GM18858 (cell line): ENCODE measurements around the gene SNTB2.
A peak's percentile ranks its signal among the peaks of the same experiment; 100 is the strongest.
"Not testable (repeated sequence)": the region's sequence is repeated elsewhere in the genome, so short reads cannot be mapped to it uniquely, and the experiment has no call there.

ENCODE experiments used
- ATAC-seq: cut with Tn5 transposase; IDR thresholded peaks from one replicate; pipeline ENCODE4 v1.9.1; 2021; ENCODE audit not compliant: unreplicated experiment

Gene SNTB2

DNA sequence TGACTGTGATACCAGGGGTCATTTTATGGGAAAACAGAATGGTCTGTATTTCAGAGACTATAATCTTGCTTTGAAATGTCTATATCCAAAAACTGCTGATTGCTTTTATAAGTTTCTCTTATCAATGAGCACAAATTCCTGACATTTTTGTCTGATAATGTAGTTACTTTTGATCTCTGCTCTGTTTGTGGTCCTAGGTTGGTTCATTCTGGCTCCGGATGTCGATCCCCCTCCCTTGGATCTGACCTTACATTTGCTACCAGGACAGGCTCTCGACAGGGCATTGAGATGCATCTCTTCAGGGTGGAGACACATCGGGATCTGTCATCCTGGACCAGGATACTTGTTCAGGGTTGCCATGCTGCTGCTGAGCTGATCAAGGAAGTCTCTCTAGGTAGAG, 96.9 kb downstream of the SNTB2 start:
- ATAC-seq = no peak

DNA sequence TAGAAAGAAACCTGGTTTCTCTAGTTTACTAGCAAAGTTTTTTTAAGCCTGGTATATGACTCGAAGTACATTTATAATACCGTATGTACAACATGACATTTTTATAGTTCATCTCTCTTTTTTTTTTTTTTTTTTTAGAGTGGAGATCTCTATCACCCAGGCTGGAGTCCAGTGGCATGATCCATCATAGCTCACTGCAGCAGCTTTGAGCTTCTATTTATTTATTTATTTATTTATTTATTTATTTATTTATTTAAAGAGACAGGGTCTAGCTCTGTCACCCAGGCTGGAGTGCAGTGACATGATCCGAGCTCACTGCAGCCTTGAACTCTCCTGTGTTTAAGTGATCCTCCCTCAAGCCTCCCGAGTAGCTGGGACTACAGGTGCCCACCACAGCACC, 98.3 kb downstream of the SNTB2 start:
- no peak for ATAC-seq

DNA sequence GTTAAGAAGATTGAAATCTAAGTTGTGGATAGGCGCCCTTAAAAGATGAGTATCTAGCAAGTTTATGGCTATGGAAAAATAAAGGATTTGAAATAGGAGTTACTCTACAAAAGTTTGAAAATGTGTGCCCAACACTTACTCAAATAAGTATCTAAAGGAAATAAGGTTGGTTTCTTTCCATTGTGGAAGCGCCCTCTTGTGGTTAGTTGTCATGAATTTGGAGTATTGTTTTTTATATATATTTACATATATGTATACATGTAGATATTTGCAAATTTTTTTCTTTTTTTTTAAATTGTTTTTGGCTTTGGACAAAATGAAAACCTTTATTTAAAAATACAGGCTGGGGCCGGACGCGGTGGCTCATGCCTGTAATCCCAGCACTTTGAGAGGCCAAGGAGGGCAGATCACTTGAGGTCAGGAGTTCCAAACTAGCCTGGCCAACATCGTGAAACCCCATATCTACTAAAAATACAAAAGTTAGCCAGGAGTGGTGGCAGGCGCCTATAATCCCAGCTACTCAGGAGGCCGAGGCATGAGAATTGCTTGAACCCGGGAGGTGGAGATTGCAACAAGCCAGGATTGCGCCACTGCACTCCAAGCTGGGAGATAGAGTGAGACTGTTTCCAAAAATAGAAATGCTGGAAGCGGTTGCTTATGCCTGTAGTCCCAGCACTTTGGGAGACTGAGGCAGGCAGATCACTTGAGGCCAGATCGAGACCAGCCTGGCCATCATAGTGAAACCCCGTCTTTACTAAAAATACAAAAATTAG, 100.2 kb downstream of the SNTB2 start:
- ATAC-seq = no peak

DNA sequence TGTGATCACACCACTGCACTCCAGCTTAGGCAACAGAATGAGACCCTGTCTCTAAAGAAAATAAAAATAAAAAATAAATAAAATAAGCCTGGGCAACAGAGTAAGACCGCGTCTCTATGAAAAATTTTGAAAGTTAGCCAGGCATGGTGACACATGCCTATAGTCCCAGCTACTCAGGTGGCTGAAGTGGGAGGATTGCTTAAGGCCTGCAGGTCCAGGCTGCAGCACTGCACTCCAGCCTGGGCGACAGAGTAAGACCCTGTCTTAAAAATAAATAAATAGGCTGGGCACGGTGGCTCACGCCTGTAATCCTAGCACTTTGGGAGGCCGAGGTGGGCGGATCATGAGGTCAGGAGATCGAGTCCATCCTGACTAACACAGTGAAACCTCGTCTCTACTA, 104.7 kb downstream of the SNTB2 start:
- not testable (repeated sequence) for ATAC-seq

DNA sequence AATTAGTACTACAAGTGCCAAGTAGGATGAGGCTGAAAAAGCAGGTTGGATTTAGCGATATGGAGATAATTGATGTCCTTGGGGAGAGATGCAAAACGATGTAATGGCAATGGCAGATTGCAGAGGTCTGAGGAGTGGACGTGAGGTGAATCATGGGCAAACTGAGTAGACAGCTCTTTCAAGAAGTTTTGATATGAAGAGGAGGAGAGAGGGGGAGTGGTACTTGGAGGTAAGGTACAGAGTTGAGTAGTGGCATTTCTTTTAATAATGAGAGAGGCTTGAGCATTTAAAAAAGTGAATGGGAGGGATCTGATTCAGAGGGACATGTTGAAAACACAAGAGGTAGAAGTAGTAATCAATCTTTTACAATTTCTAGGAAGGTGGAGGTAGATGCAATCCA, 106.4 kb downstream of the SNTB2 start:
- no peak for ATAC-seq

DNA sequence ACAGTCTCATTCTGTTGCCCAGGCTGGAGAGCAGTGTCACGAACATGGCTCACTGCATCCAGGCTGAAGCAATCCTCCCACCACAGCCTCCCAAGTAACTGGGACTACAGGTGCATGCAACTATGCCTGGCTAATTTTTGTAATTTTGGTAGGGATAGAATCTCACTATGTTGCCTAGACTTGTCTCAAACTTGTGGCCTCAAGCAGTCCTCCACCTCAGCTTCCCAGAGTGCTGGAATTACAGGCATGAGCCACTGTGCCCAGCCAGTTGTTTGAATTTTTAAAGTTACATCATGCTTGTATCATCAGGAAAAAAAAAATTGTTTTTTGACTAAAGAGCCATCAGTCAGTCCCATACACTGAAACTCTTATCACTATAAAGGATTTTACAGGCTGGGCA, 107.1 kb downstream of the SNTB2 start:
- ATAC-seq = no peak

DNA sequence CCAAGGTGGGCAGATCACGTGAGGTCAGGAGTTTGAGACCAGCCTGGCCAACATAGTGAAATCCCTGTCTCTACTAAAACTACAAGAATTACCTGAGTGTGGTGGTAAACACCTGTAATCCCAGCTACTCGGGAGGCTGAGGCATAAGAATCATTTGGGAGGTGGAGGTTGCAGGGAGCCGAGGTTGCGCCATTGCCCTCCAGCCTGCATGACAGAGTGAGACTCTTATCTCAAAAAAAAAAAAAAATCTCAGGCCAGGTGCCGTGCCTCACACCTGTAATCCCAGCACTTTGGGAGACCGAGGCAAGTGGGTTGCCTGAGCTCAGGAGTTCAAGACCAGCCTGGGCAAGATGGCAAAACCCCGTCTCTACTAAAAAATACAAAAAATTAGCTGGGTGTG, 109.8 kb downstream of the SNTB2 start:
- ATAC-seq = not testable (repeated sequence)

DNA sequence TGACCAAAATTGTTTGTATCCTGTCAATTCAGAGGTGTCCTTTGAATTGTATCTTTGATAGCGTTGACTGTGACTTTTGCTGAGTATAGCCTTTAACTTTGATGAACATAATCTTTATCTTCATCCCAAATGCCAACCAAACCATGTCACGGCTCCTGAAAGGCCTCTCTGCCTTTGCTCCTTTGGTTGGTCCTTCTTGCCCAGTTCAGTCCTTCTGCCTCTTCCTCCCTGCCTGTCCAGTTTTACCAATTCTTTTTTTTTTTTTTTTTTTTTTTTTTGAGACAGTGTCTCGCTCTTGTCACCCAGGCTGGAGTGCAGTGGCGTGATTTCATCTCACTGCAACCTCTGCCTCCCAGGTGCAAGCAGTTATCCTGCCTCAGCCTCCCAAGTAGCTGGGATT, 111.3 kb downstream of the SNTB2 start:
- no peak for ATAC-seq

DNA sequence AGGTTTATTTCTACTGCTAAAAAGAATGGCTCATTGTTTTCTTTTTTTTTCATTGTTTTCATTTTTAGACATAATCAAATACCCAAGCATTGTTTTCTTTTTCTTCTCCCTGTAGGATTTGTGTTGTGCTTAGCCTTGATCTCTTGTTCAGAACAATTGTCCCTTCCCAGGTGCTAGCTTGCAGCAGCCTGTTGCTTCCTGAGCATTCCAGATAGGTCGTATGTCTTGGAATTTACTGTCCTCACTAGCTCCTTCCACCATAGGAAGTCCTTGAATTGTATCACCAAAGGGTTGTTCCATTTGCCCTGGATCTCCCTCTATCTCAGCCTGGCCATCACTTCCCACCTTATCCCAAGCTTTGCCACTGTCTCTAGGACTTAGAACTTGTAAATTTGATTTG, 114.2 kb downstream of the SNTB2 start:
- ATAC-seq = no peak

DNA sequence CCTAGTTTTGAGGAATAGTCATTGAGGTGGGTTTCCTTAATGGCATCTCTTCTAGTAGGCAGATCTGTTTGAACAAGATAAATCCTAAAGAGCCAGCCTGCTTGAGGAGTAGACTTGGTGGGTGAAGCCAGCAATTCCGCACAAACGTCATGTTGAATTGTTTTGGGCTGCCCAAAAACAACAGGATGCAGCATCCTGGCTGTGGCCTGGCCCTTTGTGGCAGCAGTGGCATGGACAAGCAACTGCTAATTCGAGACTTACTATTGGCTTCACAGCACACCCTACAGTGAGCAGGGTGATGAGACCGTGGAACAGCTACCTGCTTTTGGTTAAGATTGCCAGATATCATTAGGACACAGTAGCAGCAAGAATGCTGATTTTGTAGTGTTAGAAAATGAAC, 114.9 kb downstream of the SNTB2 start:
- no peak for ATAC-seq

DNA sequence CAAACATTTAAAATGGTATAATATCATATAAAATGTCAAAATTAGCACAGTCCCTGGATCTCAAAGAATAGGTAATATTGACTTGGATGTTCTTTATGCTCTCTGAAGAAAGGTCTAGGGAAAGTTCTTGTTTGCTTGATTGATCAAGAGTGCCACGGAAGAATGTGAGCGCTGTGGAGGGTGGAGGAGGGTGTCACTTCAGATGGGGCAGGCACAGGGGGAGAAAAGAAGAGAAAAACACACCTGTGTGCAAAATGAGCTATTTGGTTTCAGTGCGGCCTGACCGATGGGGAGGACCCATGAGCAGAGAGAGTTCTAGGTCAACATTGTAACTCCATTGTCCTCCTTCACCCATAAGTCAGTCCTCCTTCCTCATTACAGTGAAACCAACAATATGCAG, 115.3 kb downstream of the SNTB2 start:
- no peak for ATAC-seq

DNA sequence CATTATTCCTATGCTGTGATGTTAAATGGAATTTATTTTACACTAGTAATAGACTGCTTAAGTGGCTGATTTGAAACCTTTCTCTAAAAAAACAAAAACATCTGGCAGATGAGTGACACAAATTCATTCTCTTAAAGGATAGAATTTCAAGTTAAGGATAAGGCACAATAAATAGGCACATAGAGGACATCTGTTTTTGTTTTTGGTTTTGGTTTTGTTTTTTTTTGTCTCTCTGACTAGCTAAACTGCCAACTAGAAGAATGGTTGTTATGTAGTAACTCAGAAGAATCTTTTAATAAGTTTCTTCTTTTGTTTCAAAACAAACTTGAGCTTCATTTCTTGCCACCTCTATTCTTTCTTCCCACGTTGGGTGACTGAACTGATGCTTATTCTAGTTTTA, 119.1 kb downstream of the SNTB2 start:
- no peak for ATAC-seq

DNA sequence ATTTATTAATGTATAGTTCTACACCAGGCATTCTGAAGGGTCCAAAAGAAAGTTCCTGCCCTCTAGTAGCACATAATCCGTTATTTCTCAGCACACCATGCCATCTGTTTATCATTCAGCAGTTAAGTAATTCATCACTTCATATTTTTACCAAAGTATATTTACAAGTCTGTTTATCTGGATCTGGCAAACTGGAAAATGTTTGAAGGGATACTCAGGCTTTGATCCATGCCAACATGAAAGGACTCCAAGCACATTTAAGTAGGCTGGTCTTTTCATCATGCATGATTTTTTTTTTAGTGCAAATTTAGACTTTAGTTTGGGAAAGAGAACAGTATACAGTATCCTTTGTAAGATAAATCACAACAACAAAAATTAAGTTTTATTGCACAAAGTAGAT, 120.1 kb downstream of the SNTB2 start:
- no peak for ATAC-seq

DNA sequence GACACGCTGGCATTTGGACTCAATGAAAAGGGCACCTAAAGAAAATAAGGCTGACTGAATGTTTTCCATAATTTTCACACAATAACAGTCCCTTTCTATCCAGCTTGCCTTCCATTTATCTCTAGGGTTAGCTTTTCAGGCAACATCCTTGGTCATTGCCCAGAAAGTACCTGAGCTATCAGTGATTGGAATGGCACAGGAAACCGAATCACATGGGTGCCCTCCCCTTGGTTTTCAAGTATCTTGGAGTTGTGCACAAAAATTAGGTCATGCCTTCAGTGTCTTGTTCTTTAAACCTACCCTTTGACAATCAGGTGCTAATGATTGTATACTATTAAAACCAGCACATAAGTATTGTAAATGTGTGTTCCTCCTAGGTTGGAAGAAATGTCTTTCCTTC, 120.9 kb downstream of the SNTB2 start:
- no peak for ATAC-seq

DNA sequence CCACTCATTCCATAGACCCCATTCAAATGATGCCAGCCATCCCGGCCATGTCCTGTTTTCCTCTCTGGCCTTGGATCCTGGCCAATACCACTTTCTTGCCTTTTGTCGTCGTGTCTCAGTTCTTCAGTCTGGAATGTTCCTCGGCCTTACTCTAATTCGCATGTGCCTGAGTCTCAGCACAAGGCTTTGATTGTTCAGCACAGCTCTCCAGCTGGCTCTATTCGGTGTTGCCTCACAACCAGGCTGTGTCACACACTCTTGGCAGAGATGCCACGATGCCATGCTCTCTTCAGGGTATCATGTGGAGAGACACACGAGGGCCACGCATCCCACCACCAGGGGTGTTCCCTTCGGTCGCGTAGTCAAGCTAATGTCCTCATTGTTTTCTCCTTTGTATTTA, 122.4 kb downstream of the SNTB2 start:
- no peak for ATAC-seq

DNA sequence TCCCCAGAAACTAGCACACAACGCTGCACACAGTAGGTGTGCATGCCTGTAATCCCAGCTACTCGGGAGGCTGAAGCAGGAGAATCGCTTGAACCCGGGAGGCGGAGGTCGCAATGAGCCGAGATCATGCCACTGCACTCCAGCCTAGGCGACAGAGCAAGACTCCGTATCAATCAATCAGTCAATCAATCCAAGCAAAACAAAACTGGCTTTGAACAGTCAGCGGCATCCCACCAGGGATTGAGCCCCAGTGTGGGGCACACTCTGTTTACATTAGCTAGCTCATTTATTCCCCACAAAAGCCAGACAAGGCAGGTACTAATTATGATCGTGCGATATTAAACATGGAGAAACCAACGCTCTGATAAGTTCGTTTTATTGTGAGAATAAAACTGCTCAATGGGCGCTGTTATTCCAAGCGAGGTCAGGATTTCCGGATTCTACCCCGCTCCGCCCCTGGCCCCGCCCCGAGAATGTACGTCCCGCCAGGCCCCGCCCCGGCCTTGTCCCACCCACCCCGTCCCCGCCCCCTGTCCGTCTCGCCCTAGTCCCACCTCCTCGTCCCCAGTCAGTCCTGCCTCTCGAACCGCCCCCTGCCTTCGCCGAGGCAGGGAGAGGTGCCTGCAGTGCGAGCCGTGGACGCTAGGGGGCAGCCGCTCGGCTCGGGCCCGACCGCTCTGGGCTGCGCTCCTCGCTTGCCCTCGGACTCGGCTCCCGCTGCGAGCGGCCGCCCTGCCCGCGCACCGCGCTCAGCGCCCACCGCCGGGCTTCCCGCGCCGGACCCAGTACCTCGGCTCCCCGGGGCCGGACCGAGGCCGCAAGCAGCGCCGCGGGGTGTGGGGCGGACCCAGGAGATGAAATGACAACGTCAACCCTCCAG, 123.9 kb downstream of the SNTB2 start, which contains the start of gene VPS4A:
VPS4A (plus strand) TSS at position 698 of the 880 bp plus-strand sequence; CDS start at position 860, 162 bp downstream.
- ATAC-seq = peak; percentile 90

DNA sequence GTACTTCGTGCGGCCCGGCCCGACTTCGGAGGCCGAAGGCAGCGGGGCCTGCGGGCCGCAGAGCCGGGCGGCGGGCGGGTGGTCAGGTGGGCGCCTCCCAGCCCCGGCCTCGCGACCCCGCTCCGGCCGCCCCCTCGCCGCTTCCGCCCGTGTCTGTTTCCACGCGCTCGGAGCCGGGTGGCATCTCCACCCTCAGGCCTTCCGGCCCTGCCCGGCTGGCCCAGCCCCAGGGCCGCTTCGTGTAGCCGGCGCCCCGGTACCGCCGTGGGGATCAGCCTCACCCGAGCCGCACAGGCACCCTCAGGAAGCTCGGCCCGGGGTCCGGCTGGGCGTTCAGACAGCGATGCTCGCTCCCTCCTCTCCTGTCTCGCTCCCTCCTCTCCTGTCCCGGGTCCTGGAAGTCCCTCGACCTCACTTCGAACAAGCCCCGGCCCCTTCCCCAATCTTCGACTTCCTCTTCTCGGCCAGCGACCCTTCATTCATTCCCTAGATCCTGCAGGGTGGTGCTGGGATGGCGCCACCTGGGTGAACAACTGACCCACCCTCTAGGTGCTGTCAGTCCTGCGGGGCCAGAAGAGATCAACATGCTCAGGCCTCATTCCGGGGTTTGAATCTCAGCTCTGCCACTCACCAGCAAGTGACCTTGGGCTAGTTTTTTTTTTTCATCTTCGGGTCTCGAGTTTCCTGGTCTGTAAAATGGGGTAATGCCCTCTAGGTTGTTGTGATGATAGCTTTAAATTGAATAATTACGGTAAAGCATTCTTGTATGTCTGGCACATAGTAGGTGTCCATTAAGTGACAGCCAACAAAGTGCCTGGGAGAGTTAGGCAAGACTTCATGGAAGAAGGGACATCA, 124.8 kb downstream of the SNTB2 start:
- ATAC-seq = peak; percentile 38

DNA sequence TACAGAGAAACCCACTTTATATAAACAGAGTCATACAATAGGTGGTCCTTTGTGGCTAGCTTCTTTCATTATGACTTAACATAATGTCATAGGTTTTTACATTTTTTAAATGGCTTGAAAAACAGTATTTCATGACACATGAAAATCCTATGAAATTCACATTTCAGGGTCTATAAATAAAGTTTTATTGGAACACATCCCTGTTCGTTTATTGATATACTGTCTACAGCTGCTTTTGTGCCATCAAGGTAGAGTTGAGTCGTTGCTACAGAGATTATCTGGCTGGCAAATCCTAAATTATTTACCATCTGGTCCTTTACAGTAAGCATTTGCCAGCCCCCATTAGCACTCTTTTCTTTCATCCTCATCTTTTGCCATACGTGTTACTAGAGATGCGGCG, 126.5 kb downstream of the SNTB2 start:
- ATAC-seq = no peak

DNA sequence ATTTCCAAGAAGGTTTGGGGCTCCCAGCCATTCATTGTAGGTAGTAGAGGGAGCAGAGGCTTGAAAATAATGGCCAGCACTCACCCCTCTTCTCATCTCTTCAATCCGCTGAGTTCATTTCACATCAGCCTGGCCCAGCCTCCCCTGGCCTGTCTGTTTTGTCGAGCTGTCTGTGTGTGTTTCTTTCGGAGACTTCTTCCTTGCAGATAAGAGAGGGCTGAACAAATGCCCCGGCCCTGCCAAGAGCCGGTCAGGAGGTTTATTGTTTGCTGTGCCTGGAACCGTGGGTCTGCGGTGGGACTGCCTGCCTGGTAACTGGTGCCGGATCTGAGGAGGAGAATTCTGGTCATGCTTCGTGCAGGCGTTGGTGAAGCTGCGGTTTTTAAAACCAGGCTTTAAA, 127.6 kb downstream of the SNTB2 start:
- ATAC-seq = no peak

DNA sequence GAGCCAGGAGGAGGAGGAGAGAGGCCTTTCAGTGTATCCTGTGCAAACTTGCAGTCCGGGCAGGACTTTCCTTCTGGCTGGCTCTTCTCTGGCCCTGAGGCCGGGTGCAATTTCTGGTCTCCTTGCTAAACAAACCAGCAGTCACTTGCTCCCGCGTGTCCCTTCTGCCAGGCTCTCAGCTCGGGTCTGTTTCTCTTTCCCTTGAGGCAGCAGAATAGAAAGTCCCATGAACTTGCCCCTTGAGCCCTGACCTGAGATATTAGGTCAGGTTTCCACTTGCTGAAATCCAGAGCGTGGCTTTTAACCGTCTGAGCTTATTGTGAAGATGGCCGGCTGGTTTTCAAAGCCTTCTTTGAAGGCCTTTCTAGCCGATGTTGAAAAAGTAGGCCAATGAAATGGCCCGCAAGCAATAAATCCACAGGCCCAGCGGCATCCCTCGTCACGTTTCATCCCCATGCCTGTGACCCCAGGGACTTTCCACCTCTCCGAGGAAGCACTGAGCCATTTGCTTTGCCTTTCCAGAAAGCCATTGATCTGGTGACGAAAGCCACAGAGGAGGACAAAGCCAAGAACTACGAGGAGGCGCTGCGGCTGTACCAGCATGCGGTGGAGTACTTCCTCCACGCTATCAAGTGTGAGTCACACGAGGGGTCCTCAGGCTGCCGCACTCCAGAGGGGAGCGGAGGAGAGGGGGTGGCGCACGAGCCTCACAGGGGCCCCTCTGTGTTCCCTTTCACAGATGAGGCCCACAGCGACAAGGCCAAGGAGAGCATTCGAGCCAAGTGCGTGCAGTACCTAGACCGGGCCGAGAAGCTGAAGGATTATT, 128.7 kb downstream of the SNTB2 start:
- ATAC-seq = no peak
